Stimulated activated naive CD4-positive, alpha-beta T cell (primary cell): ENCODE measurements around the gene GGTLC1.
"Not testable (repeated sequence)": the region's sequence is repeated elsewhere in the genome, so short reads cannot be mapped to it uniquely, and the experiment has no call there.

Experiments used
- DNase-seq, 6 experiments: peaks; one replicate each; lab custom pipeline; 2025; lab: John Stamatoyannopoulos, UW

The GGTLC1 gene

DNA sequence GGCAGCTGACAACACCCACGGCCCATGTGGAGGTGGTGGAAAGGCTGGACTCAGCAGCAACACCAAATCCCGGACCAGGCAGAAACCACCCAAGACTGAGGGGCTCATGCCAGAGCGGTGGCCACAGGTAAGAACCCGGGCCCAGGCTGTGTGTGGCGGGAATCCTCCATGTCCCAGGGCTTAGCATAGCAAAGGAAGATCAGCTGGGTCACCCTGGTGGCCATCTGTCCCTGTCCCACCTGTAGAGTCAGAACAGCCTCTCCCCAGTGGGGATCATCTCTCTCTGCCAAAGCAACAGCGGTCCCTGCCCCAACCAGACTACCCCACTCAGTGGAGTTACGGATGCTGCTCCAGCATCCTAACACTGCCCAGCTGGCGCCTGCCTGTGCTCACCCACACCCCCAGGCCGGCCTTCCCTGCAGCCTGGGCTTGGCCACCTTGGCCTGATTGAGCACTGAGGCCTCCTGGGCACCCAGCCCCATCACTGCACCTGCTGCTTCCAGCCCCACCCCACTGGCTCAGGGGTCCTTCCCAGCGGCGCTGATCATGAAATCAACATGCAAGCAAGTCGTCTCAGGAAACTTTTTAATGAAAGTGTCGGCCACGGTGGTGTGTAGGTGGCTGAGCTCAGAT lies 5.5 kb upstream of the GGTLC1 start:
- DNase-seq: not testable (repeated sequence)

DNA sequence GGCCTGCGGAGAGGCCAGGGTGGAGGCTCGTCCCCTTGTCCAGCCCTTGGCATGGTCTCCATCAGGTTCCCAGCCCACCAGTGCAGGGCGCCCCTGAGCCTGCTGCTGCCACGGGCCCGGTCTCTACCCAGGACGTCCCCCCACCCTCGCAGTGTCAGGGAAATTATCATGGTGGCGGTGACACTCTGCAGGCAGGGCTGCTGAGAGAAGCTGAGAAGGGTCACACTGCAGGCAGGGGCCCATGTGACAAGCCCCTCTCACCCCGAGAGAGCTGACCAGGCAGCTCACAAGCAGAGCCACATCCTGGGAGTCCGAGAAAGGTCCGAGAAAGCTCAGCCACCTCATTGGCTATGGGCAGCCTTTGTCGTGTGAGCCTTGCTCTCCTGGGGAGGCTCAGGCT lies 4.9 kb upstream of the GGTLC1 start:
- not testable (repeated sequence) for DNase-seq

DNA sequence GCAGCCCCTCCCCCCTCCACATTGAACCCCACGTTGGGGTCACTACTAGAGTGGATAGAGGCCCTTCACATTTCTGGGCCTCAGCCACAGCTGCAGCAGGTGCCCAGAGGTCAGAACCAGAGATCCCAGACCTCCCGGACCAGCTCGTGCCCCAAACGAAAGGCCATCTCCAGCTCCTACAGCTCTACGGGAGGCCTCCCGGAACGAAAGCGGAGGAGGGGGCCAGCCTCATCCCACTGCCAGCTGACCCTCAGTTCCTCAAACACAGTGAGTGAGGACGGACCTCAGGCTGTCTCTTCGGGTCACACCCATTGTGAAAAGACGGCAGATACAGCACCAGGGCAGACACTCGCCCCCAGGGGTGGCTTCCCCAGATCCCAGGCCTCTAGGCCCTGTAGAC lies 1.7 kb upstream of the GGTLC1 start:
- DNase-seq: not testable (repeated sequence)

- DNase-seq: not testable (repeated sequence)
Observed at GRCh38 chr20:23988966-23989365, 387 bp upstream of the GGTLC1 start.

- DNase-seq: not testable (repeated sequence)
Observed at GRCh38 chr20:23986716-23987115, 1.9 kb downstream of the GGTLC1 start.

DNA sequence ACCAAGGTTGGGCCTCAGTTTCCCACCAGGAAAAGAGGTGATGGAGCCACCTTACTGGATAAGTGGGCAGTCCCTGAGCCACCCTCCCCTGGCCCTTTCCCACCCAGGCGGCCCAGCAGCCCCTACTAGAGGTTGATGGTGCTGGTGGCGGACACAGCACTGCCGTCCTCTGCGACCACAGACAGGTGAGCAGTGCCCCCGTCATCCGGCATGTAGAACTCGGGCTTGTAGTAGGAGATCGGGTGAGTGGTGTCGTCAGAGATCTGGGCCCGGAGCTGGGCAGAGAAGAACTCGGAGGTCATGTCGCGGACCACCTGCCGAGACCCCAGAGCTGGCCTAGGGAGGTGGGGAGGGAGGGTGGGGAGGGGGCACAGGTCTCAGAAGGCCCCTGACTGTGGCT lies 2.3 kb downstream of the GGTLC1 start:
- not testable (repeated sequence) for DNase-seq

DNA sequence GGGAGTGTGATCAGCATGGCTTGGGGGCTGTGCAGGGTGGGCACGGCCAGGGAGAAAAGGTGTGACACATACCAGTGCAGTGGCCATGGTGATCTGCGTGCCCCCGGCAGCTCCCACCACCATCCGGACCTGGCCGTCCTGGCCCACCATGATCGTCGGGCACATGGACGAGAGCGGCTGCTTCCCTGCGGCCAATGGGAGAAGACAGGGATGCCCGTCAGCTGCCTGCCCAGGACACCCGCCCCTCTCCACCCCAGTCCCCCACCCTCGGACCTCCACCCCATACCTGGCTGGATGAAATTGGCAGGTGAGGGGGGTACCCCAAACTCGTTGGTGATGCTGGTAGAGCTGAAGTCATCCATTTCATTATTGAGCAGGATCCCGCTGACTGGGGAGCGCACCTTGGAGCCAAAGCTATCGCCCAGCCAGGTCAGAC lies 2.8 kb downstream of the GGTLC1 start:
- not testable (repeated sequence) for DNase-seq

DNA sequence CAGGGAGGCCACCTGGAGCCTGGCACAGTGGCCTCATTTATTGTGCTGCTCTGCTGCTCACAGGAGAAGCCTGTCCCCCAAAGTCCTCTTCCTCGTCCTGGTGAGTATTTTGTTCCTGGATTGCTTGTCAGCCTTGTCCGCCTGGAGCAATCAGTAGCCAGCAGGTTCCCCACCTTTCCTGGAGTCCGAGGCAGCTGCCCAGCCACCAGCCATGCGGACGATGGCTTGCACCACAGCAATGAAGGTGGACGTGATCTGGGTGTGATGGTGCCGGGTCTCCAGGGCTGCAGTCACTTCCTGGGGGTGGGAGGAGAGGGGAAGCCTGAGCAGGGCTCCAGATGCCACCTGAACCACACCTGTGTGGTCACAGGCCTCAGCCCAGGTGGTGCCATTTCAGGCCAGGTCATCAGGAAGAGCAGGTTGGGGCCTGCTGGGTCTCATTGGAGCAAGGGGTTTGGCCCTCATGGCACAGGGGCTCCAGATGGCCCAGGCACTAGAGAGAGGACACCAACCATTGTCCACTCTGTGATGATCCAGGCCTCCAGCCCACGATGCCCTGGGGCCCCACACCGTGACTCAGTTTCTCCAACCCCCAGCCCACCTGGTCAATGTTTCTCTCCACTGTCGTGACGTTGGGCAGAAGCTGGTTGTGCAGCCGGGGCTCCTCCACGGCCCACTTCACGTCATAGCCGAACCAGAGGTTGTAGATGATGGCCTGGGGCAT lies 3.4 kb downstream of the GGTLC1 start:
- not testable (repeated sequence) for DNase-seq

GRCh38 chr20:23984476-23985023 lies 4.0 kb downstream of the GGTLC1 start:
- DNase-seq: not testable (repeated sequence)

- not testable (repeated sequence) for DNase-seq
Observed at GRCh38 chr20:23982112-23983018, 6.2 kb downstream of the GGTLC1 start.

GRCh38 chr20:23981526-23981925 lies 7.1 kb downstream of the GGTLC1 start:
- DNase-seq: not testable (repeated sequence)

- not testable (repeated sequence) for DNase-seq
Observed at GRCh38 chr20:23981014-23981413, 7.6 kb downstream of the GGTLC1 start.

- DNase-seq: not testable (repeated sequence)
Observed at GRCh38 chr20:23979899-23980811, 8.4 kb downstream of the GGTLC1 start.

DNA sequence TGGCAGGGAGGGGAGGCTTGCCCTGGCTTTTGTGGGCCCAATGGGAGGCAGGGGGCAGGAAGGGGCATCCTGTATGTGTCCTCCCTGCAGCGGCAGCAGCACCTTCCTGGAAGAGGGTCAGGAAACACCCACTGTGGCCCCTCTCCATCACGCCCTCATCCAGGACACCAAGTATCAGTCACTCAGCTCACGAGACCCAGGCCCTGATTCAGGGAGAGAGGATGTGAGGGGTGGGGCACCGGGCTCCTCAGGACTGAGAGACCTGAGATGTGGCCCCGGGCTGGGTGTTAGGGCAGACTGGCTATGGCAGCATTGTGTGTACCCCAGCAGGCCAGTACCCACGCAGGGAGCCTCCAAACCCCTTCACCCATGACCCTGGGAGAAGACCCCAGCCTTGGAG lies 9.2 kb downstream of the GGTLC1 start:
- DNase-seq: not testable (repeated sequence)

- not testable (repeated sequence) for DNase-seq
Observed at GRCh38 chr20:23978457-23978856, 10.1 kb downstream of the GGTLC1 start.

DNA sequence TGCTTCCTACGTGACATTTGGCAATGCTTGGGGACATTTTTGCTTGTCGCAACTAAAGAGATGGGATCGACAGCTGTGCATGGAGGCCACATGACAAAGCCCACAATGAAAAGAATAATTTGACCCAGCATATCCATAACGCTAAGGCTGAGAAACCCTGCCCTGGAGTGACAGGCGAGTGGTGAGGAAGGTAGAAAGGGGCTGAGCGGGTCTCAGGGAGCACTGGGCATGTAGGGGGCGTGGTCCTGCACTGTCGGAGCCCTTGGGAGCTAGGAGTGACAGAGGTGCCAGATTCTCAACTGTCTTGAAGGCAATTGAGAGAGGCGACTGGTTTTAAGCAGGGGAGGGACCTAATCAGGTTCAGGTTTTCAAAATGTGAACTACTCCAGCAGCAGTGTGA lies 13.6 kb downstream of the GGTLC1 start:
- no peak for DNase-seq

GRCh38 chr20:23971310-23971709 lies 17.3 kb downstream of the GGTLC1 start:
- DNase-seq: no peak

DNA sequence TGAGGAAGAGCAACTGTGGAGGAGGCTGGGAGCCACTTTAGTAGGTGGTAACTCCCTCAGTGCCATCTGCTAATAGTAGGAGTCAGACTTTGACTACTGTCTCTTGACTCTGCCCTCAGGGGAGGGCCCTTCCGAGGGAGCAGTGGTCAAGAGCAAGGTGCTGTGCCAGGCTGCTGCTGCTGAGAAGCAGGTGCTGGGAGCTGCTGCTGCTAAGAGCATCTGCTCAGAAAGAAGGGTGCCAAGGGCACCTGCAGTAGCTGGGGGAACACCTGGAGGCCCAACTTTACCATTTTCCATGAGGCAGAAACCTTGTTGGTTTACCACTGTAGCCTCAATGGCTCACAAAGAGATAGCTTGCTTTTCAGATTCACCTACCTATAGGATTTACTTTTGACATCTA lies 18.5 kb downstream of the GGTLC1 start:
- no peak for DNase-seq

- DNase-seq: no peak
Observed at GRCh38 chr20:23967616-23967979, 21.0 kb downstream of the GGTLC1 start.

GRCh38 chr20:23966927-23967615 lies 21.5 kb downstream of the GGTLC1 start:
- no peak for DNase-seq

GRCh38 chr20:23966298-23966697 lies 22.3 kb downstream of the GGTLC1 start:
- no peak for DNase-seq
